Nucleus accumbens (tissue), 56 donors: Measurements from ENCODE around the gene ATXN7L2.
A peak's percentile ranks its signal among the peaks of the same experiment; 100 is the strongest.

Source experiments
- DNase-seq, 56 donors: peaks; one replicate each; lab custom pipeline; 2025; lab: John Stamatoyannopoulos, UW

ATXN7L2 gene

DNA sequence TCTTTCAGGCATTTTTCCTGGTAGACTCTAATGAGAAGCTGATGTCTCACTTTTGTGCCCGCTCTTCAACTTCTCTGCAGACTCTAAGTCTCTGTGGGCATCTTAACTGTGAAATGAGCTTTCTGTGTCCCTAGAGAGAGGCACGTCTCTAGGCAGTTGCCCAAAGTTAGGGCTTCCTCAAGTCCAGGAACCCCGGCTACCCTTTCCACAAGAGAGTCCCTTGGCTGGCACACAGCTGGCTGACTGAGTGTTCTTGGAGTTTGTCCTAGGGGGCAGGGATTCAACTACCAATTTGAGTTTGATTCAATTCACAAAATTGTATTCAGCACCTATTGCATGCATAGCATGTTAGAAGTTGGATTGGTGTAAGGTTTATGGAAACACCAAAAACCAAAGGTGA, 57.4 kb downstream of the ATXN7L2 start:
- peak in 6 of 56 donors; percentile 14 to 39 (median 24) for DNase-seq
